HEK293 (cell line): ENCODE results near the gene HOXB7.

Experiments used
- KLF8 ChIP-seq: fragments of 450-650 bp; formaldehyde crosslinking; IDR thresholded peaks from 2 replicates; pipeline ENCODE4 v1.5.1; 2016; ENCODE audit warnings: missing biosample characterization, missing genetic modification characterization
- RBAK ChIP-seq: fragments of 450-650 bp; formaldehyde crosslinking; IDR thresholded peaks from 2 replicates; pipeline ENCODE4 v1.5.1; 2016; ENCODE audit warnings: missing biosample characterization, missing genetic modification characterization
- TRIM28 ChIP-seq: IDR thresholded peaks from 2 replicates; pipeline ENCODE4 v1.6.1; 2011; ENCODE audit warnings: low read length, control low read depth, borderline replicate concordance
- YY2 ChIP-seq: fragments of 450-650 bp; formaldehyde crosslinking; IDR thresholded peaks from 2 replicates; pipeline ENCODE4 v1.5.1; 2016; ENCODE audit warnings: missing biosample characterization, missing genetic modification characterization
- ZNF16 ChIP-seq: fragments of 450-650 bp; formaldehyde crosslinking; IDR thresholded peaks from 2 replicates; pipeline ENCODE4 v1.5.1; 2016; ENCODE audit warnings: low read depth, missing biosample characterization, missing genetic modification characterization
- ZNF223 ChIP-seq: fragments of 450-650 bp; formaldehyde crosslinking; IDR thresholded peaks from 2 replicates; pipeline ENCODE4 v1.5.1; 2016; ENCODE audit warnings: missing biosample characterization, missing genetic modification characterization
- ZNF274 ChIP-seq, 2 experiments: fragments of 200-500 bp in 1 of 2; fragments of 450-650 bp in 1 of 2; sonication (Bioruptor generic) in 1 of 2; formaldehyde crosslinking in 1 of 2; IDR thresholded peaks; 2 replicates each; pipeline versions ENCODE4 v1.5.1 to v1.6.1; 2014 to 2016; ENCODE audit warnings: borderline replicate concordance in 1 of 2, inconsistent platforms in 1 of 2, low read length in 1 of 2, missing biosample characterization in 1 of 2, missing genetic modification characterization in 1 of 2
- ZNF311 ChIP-seq: fragments of 450-650 bp; formaldehyde crosslinking; IDR thresholded peaks from 2 replicates; pipeline ENCODE4 v1.5.1; 2017; ENCODE audit warnings: missing biosample characterization, missing genetic modification characterization, borderline replicate concordance
- ZNF391 ChIP-seq: fragments of 450-650 bp; formaldehyde crosslinking; IDR thresholded peaks from 2 replicates; pipeline ENCODE4 v1.5.1; 2016; ENCODE audit warnings: low read depth, missing biosample characterization, missing genetic modification characterization, borderline replicate concordance
- ZNF394 ChIP-seq: fragments of 450-650 bp; formaldehyde crosslinking; IDR thresholded peaks from 2 replicates; pipeline ENCODE4 v1.5.1; 2016; ENCODE audit warnings: missing biosample characterization, missing genetic modification characterization, mild to moderate bottlenecking, moderate library complexity, borderline replicate concordance
- ZNF530 ChIP-seq: fragments of 450-650 bp; formaldehyde crosslinking; IDR thresholded peaks from 2 replicates; pipeline ENCODE4 v1.5.1; 2016; ENCODE audit warnings: low read depth, missing biosample characterization, missing genetic modification characterization
- ZNF549 ChIP-seq: fragments of 450-650 bp; IDR thresholded peaks from 2 replicates; pipeline ENCODE4 v1.5.1; 2018; ENCODE audit warnings: missing biosample characterization, missing genetic modification characterization, mild to moderate bottlenecking, inconsistent platforms, moderate library complexity
- ZNF558 ChIP-seq: fragments of 450-650 bp; formaldehyde crosslinking; IDR thresholded peaks from 2 replicates; pipeline ENCODE4 v1.5.1; 2016; ENCODE audit warnings: missing biosample characterization, missing genetic modification characterization
- ZNF585B ChIP-seq: fragments of 450-650 bp; formaldehyde crosslinking; IDR thresholded peaks from 2 replicates; pipeline ENCODE4 v1.5.1; 2016; ENCODE audit warnings: missing biosample characterization, missing genetic modification characterization
- ZNF791 ChIP-seq: fragments of 450-650 bp; formaldehyde crosslinking; IDR thresholded peaks from 2 replicates; pipeline ENCODE4 v1.5.1; 2016; ENCODE audit warnings: missing biosample characterization, missing genetic modification characterization
- ZNF843 ChIP-seq: fragments of 450-650 bp; formaldehyde crosslinking; IDR thresholded peaks from 2 replicates; pipeline ENCODE4 v1.5.1; 2016; ENCODE audit warnings: missing biosample characterization, missing genetic modification characterization
- TF ChIP-seq, protein P1 (sequence below): fragments of 450-650 bp; formaldehyde crosslinking; IDR thresholded peaks from 2 replicates; pipeline ENCODE4 v1.5.1; 2017; ENCODE audit warnings: missing biosample characterization, missing genetic modification characterization
- TF ChIP-seq, protein P2 (sequence below): fragments of 450-650 bp; formaldehyde crosslinking; IDR thresholded peaks from 2 replicates; pipeline ENCODE4 v1.5.1; 2016; ENCODE audit warnings: missing biosample characterization, missing genetic modification characterization
- TF ChIP-seq, protein P3 (sequence below): fragments of 450-650 bp; formaldehyde crosslinking; IDR thresholded peaks from 2 replicates; pipeline ENCODE4 v1.5.1; 2016; ENCODE audit warnings: missing biosample characterization, missing genetic modification characterization, low read depth
- TF ChIP-seq, protein P4 (sequence below): fragments of 450-650 bp; formaldehyde crosslinking; IDR thresholded peaks from 2 replicates; pipeline ENCODE4 v1.5.1; 2016; ENCODE audit warnings: missing biosample characterization, missing genetic modification characterization
- TF ChIP-seq, protein P5 (sequence below): fragments of 450-650 bp; formaldehyde crosslinking; IDR thresholded peaks from 2 replicates; pipeline ENCODE4 v1.5.1; 2016; ENCODE audit warnings: missing biosample characterization, missing genetic modification characterization, borderline replicate concordance
- TF ChIP-seq, protein P6 (sequence below): fragments of 450-650 bp; formaldehyde crosslinking; IDR thresholded peaks from 2 replicates; pipeline ENCODE4 v1.5.1; 2017; ENCODE audit warnings: missing biosample characterization, missing genetic modification characterization
- TF ChIP-seq, protein P7 (sequence below): fragments of 450-650 bp; formaldehyde crosslinking; conservative IDR thresholded peaks from 2 replicates; pipeline ENCODE4 v1.5.1; 2016; ENCODE audit warnings: low read depth, missing biosample characterization, missing genetic modification characterization

Gene HOXB7

DNA sequence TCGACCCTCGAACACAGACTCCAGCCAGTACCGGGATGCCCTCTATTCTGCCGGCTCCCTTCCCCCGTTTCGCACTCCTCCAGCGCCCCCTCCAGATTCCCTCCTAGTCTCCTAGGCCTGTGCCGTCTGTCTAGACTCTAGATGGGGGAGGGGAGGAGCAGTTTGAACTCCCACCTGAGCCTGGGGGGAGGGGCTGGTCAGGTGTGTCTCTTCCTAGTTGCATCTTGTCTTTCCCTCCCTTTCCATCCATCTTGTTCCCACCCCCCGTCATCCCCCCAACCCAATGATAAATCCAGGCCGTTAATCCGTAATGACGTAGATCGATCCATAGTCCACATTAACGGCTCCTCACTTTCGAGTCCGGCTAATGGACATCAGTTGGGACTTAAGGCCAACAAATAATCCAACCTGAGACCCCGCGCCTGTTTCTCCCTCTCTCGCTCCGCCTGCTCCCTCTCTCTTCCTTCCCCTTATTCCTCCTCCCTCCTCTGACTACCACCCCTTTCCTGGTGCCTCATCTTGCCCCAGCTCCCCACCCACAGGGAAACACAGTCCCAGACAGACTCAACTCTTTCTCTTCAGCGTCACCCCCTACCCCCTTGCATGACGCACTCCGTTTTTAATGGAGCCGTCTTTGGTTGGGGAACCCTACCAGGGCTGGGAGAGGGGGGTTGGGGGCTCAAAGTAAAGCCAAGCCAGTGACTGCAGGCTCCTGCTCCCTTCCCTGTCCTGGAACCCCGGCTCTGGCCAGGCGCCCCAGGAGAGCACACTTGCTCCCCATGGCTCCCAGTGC is 13.9 kb downstream of the HOXB7 start (continued):
- TF ChIP-seq, protein P1, sequence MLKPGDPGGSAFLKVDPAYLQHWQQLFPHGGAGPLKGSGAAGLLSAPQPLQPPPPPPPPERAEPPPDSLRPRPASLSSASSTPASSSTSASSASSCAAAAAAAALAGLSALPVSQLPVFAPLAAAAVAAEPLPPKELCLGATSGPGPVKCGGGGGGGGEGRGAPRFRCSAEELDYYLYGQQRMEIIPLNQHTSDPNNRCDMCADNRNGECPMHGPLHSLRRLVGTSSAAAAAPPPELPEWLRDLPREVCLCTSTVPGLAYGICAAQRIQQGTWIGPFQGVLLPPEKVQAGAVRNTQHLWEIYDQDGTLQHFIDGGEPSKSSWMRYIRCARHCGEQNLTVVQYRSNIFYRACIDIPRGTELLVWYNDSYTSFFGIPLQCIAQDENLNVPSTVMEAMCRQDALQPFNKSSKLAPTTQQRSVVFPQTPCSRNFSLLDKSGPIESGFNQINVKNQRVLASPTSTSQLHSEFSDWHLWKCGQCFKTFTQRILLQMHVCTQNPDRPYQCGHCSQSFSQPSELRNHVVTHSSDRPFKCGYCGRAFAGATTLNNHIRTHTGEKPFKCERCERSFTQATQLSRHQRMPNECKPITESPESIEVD (tag by site-specific recombination), result no peak
- no peak for TF ChIP-seq ZNF274 (IDR thresholded peaks at IDR 0.05; ENCODE audit: low read length)
- no peak for TF ChIP-seq ZNF274 (tag by site-specific recombination; IDR thresholded peaks at IDR 0.05; ENCODE audit: borderline replicate concordance)
- no peak for TF ChIP-seq ZNF585B (tag by site-specific recombination)
- TF ChIP-seq ZNF549 (tag by site-specific recombination), result no peak
- no peak for TF ChIP-seq ZNF843 (tag by site-specific recombination)
- no peak for TF ChIP-seq ZNF791
- TF ChIP-seq ZNF394, result no peak
- TF ChIP-seq, protein P2, sequence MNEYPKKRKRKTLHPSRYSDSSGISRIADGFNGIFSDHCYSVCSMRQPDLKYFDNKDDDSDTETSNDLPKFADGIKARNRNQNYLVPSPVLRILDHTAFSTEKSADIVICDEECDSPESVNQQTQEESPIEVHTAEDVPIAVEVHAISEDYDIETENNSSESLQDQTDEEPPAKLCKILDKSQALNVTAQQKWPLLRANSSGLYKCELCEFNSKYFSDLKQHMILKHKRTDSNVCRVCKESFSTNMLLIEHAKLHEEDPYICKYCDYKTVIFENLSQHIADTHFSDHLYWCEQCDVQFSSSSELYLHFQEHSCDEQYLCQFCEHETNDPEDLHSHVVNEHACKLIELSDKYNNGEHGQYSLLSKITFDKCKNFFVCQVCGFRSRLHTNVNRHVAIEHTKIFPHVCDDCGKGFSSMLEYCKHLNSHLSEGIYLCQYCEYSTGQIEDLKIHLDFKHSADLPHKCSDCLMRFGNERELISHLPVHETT (tag by site-specific recombination), result 0 out of 2 replicates have a peak, but pooled peaks have one; percentile 23
- TF ChIP-seq ZNF530 (tag by site-specific recombination), result no peak
- TF ChIP-seq, protein P3, sequence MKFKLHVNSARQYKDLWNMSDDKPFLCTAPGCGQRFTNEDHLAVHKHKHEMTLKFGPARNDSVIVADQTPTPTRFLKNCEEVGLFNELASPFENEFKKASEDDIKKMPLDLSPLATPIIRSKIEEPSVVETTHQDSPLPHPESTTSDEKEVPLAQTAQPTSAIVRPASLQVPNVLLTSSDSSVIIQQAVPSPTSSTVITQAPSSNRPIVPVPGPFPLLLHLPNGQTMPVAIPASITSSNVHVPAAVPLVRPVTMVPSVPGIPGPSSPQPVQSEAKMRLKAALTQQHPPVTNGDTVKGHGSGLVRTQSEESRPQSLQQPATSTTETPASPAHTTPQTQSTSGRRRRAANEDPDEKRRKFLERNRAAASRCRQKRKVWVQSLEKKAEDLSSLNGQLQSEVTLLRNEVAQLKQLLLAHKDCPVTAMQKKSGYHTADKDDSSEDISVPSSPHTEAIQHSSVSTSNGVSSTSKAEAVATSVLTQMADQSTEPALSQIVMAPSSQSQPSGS (tag by site-specific recombination), result peak; percentile 85
- TF ChIP-seq, protein P4, sequence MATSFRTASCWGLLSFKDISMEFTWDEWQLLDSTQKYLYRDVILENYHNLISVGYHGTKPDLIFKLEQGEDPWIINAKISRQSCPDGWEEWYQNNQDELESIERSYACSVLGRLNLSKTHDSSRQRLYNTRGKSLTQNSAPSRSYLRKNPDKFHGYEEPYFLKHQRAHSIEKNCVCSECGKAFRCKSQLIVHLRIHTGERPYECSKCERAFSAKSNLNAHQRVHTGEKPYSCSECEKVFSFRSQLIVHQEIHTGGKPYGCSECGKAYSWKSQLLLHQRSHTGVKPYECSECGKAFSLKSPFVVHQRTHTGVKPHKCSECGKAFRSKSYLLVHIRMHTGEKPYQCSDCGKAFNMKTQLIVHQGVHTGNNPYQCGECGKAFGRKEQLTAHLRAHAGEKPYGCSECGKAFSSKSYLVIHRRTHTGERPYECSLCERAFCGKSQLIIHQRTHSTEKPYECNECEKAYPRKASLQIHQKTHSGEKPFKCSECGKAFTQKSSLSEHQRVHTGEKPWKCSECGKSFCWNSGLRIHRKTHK (tag by site-specific recombination), result no peak
- TF ChIP-seq, protein P5, sequence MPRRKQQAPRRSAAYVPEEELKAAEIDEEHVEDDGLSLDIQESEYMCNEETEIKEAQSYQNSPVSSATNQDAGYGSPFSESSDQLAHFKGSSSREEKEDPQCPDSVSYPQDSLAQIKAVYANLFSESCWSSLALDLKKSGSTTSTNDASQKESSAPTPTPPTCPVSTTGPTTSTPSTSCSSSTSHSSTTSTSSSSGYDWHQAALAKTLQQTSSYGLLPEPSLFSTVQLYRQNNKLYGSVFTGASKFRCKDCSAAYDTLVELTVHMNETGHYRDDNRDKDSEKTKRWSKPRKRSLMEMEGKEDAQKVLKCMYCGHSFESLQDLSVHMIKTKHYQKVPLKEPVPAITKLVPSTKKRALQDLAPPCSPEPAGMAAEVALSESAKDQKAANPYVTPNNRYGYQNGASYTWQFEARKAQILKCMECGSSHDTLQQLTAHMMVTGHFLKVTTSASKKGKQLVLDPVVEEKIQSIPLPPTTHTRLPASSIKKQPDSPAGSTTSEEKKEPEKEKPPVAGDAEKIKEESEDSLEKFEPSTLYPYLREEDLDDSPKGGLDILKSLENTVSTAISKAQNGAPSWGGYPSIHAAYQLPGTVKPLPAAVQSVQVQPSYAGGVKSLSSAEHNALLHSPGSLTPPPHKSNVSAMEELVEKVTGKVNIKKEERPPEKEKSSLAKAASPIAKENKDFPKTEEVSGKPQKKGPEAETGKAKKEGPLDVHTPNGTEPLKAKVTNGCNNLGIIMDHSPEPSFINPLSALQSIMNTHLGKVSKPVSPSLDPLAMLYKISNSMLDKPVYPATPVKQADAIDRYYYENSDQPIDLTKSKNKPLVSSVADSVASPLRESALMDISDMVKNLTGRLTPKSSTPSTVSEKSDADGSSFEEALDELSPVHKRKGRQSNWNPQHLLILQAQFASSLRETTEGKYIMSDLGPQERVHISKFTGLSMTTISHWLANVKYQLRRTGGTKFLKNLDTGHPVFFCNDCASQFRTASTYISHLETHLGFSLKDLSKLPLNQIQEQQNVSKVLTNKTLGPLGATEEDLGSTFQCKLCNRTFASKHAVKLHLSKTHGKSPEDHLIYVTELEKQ (tag by site-specific recombination), result peak; percentile 54; the same call in 1 of the 2 replicates
- TF ChIP-seq ZNF223 (tag by site-specific recombination), result 0 out of 2 replicates have a peak, but pooled peaks have one; percentile 58
- TF ChIP-seq, protein P6, sequence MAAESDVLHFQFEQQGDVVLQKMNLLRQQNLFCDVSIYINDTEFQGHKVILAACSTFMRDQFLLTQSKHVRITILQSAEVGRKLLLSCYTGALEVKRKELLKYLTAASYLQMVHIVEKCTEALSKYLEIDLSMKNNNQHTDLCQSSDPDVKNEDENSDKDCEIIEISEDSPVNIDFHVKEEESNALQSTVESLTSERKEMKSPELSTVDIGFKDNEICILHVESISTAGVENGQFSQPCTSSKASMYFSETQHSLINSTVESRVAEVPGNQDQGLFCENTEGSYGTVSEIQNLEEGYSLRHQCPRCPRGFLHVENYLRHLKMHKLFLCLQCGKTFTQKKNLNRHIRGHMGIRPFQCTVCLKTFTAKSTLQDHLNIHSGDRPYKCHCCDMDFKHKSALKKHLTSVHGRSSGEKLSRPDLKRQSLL (tag by site-specific recombination), result peak; percentile 1; the same call in 1 of the 2 replicates
- TF ChIP-seq ZNF16 (tag by site-specific recombination), result no peak
- TF ChIP-seq KLF8 (tag by site-specific recombination), result peak; percentile 50; the same call in 1 of the 2 replicates
- no peak for TF ChIP-seq ZNF311 (tag by site-specific recombination)
- TF ChIP-seq RBAK (tag by site-specific recombination), result no peak
- no peak for TF ChIP-seq TRIM28
- TF ChIP-seq ZNF391, result no peak
- TF ChIP-seq ZNF558 (tag by site-specific recombination), result no peak
- TF ChIP-seq, protein P7, sequence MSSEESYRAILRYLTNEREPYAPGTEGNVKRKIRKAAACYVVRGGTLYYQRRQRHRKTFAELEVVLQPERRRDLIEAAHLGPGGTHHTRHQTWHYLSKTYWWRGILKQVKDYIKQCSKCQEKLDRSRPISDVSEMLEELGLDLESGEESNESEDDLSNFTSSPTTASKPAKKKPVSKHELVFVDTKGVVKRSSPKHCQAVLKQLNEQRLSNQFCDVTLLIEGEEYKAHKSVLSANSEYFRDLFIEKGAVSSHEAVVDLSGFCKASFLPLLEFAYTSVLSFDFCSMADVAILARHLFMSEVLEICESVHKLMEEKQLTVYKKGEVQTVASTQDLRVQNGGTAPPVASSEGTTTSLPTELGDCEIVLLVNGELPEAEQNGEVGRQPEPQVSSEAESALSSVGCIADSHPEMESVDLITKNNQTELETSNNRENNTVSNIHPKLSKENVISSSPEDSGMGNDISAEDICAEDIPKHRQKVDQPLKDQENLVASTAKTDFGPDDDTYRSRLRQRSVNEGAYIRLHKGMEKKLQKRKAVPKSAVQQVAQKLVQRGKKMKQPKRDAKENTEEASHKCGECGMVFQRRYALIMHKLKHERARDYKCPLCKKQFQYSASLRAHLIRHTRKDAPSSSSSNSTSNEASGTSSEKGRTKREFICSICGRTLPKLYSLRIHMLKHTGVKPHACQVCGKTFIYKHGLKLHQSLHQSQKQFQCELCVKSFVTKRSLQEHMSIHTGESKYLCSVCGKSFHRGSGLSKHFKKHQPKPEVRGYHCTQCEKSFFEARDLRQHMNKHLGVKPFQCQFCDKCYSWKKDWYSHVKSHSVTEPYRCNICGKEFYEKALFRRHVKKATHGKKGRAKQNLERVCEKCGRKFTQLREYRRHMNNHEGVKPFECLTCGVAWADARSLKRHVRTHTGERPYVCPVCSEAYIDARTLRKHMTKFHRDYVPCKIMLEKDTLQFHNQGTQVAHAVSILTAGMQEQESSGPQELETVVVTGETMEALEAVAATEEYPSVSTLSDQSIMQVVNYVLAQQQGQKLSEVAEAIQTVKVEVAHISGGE (tag by site-specific recombination), result peak; percentile 79
- no peak for TF ChIP-seq YY2 (tag by site-specific recombination)
